NCI-H1436 (cell line): ENCODE data around the gene C20orf96.
"Not testable (repeated sequence)": the region's sequence is repeated elsewhere in the genome, so short reads cannot be mapped to it uniquely, and the experiment has no call there.

Experiments used
- DNase-seq: peaks from one replicate; lab custom pipeline; 2025; lab: John Stamatoyannopoulos, UW

Gene C20orf96, protein sequence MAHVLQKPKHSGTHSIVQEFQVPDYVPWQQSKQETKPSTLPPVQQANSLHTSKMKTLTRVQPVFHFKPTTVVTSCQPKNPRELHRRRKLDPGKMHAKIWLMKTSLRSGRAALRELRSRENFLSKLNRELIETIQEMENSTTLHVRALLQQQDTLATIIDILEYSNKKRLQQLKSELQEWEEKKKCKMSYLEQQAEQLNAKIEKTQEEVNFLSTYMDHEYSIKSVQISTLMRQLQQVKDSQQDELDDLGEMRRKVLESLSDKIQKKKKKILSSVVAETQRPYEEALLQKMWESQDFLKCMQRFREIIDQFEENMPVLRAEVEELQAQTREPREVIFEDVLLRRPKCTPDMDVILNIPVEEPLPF

DNA sequence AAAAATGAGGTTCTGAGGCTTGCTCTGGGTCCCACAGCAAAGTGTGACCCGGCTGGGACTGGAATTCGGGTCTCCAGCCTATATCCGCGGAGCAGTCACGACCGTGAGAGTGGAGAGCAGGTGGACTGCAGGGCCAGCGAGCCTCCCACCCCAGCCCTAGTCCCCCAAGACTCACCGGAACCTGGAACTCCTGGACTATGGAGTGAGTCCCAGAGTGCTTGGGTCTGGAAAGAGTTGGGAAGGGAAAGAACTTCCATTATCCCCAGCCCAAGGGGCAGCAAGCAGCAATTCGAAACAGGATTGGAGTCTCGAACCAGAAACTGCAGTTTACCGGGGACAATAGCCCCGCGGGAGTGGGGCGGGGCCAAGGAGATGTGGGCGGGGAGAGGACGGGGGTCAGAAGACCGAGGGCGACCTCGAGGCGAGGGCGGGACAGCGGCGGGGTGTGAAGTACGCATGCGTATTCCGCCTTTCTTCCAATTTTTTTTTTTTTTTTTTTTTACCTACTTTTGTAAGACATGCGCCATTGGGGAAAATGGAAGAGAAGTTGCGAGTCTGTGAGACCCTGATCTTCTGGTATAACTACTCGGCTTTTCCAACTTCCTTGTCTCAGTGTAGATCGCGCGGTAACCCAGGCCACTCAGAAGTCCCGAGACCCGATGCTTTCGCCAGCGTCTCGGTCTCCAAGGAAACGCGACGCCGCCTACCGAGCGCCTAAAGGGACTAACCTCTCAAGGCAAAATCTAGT is at the start of gene C20orf96:
TSS of gene C20orf96 (minus strand) at position 667 of the 748 bp plus-strand sequence. CDS start at position 527, 140 bp downstream.
- DNase-seq, result peak; percentile 85

DNA sequence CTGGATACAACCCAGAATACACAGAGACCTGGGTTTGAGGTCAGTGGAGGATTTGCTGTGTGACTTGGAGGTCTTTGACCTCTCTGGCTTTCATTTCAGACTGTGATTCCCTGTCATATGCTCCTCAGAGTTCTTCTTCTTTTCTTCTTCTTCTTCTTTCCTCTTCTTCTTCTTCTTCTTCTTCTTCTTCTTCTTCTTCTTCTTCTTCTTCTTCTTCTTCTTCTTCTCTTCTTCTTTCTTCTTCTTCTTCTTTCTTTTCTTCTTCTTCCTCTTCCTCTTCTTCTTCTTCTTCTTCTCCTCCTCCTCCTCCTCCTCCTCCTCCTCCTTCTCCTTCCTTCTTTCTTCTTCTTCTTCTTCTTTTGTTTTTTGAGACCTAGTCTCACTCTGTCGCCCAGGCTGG is 45.5 kb upstream of the C20orf96 start:
- DNase-seq, result not testable (repeated sequence)

DNA sequence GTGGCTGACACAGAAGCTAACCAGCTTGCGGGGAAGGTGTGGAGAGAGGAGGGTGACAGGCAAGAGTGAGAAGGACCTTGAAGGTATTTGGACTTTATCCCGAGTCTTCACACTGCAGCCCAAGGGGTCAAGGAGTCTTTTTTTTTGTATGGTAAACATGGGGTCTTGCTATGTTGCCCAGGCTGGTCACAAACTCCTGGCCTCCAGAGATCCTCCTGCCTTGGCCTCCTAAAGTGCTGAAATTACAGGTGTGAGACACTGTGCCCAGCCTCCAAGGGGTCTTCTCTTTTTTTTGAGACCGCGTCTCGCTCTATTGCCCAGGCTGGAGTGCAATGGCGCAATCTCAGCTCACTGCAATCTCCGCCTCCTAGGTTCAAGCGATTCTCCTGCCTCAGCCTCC is 44.0 kb upstream of the C20orf96 start:
- DNase-seq, result no peak

DNA sequence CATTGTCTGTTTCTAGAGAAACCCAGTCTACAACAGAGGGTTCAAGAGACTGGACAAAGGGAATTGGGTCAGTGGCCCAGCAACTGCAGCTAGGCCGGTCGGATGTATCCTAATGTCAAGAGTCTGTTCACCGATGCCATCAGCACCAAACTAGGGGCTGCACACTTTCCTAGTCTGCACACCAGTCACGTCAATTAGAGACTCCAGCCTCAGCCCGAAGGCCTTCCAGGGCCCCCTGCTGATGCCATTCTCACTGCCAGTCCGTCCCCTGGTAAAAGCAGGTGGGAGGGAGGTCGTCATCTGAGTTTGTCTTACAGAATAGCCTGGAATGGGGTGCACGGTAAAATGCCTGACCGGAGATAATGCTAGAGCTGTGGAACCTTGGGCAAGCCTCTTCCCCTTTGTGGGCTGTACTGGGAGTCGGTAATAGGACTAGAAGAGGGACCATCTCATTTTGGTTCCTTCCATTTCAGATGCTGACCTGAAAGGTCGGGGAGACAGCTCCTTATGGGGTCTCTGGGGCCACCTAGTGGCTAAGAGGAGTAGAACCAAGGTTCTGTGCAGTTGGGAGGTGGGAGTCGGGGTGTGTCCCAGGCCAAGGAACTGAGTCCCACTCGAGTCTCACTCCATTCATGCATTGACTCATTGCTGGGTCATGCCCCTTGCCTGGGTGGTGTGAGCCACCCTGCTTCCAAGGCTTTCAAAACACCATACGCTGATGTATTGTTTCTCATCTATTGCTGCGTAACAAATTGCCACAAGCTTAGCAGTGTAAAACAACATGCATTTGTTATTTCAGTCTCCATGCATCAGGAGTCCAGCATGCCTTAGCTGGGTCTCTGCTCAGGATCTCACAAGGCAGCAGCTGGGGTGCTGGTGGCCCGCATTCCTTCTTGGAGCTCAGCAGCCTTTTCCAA is 39.9 kb upstream of the C20orf96 start:
- DNase-seq, result peak; percentile 51

DNA sequence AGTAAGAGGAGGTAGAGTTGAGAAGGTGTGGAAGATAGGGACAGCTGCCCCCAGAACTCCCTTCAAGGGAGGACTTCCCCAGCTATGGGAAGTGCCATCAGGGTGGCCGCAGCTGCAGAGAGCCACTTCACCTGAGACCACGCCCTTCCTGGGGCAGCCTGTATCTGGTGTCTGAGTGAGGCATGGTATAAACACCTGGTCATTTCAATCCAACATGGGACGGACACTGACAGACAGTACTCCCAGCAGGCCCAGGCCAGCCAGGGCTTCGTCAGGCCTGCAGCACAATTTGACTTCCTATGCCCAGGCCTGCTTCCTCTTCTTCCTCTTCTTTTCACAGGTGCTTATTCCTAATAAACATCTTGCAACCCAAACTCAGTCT is 39.3 kb upstream of the C20orf96 start:
- DNase-seq, result no peak

DNA sequence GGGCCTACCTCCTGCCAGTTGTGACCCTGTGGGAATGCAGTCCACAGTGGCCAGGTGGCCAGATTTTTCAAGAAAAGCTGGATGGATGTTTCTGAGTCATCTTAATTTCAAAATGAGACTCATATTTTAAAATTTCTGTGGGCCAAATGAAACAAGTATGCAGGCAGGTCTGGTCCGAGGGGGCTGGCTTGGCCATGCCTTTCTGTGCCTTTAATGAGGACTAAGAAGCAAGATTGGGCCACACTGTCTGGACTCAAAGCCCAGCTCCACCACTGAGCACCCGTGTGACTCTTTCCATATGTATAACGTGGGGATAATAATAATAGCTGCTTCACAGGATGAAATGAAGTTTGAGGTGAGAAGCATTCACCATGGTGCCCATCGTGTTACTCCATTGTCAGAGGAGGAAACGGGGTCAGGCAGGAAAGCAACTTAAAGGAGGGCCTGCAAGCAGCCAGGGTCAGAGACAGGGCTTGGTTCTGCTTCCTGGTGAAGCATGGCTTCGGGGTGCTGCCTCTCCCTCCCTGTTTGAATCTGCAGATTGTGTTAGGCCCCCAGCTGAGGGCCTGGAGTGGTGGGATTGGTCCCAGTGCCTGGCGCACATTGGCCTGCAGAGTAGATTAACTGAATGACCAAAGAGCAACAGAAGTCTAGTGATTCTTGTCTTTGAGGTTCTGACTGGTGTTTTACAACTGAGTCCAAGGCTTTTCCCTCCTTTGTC is 38.6 kb upstream of the C20orf96 start:
- DNase-seq, result no peak

DNA sequence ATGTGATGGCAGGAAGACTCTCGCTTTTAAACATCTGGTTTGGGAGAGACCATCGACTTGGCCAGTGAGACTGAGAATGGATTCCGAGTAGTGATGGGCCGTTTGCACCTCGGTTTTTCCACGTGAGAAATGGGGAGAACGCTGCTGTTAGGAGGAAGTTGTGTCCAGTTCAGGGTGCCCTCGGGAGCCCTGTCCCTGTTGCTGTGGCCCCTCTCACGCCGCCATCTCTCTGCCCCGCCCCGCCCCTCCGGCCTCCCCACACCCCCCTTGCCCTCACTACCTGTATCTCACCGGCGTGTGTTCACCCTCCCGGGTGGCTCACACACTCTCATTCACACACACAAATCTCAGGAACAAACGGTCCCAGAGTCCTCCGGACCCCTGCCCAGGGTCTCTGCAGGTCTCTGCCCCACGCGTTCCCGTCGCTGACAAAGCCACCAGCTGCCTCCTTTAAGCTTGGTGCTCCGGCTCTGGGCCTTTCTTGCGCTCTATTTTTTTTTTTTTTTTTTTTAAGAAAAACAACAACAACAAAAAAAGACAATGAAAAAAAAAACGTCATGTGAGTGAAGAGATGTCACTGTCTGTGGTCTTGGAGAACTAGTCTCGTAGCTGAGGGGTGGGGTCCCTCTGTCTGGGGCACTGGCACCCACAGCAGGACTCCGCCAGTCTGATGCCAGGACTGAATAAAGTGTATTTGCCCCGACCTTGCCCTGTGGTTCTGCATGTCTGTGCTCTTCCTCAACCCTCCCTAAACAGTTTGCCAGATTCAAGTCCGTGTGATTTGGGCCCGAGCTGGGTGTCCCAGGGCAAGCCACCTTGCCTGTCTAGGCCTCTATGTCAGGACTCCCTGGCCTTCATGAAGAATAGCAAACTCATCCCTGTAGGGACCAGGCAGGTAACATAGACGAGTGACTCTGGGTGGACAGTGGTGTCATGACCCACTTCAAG is 37.8 kb upstream of the C20orf96 start:
- no peak for DNase-seq

DNA sequence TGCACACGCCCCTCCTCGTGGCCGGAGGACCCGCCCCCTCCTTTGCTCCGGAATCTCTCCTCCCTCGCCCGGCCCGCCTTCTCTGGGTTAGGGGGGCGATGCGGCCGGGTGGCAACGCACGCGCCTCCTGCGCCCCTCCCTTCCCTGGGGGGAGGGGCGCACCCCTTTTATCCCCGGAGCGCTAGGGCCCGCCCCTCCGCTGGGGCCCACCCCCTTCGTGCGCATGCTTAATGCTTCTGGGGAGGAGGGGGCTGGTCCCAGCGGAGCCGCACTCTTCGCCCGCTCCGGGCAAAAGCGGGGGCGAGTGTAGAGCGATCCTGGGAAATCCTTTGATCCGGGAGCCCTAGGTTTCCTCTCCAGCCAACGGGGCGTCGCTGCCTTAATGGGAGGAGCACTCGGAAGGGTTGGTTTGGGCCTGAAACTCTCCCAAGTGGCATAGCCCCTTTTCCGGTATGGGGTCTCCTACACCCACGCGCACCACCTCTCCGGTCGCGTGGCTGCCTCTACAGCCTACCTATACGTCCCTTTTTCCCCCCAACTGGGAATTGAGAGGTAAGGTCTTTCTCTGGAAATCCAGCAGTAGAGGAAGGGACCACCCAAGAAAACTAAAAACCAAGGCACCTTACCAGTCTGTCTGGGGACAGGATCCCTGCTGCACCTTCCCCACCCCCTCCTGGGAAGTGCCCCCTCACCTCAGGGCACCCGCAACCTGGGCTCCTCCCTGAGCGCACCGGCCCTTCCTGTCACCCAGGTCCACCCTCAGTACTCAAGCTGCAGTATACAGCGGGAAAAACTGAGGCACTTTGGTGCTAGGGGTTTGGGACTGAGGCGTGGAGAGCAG is 36.9 kb upstream of the C20orf96 start:
- DNase-seq, result peak; percentile 93

DNA sequence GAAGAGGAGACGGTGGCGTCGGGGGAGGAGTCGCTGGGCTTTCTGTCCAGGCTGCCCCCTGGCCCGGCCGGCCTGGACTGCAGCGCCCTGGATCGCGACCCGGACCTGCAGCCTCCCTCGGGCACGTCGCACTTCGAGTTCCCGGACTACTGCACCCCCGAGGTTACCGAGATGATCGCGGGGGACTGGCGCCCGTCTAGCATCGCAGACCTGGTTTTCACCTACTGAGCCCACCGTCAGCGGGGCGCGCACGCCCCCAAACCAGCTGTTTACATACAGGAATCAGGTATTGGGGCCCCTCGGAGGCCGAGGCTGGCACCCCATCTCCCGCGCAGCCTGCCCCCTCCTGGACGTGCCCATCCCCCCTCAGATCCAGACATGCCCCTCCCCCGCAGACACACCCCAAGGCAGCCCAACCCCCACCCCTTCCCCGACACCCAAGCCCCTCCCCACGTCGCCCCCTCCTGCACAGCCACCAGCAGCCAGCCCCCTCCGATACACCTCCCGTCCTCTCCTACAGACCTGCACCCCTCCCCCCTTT is 36.2 kb upstream of the C20orf96 start:
- no peak for DNase-seq

DNA sequence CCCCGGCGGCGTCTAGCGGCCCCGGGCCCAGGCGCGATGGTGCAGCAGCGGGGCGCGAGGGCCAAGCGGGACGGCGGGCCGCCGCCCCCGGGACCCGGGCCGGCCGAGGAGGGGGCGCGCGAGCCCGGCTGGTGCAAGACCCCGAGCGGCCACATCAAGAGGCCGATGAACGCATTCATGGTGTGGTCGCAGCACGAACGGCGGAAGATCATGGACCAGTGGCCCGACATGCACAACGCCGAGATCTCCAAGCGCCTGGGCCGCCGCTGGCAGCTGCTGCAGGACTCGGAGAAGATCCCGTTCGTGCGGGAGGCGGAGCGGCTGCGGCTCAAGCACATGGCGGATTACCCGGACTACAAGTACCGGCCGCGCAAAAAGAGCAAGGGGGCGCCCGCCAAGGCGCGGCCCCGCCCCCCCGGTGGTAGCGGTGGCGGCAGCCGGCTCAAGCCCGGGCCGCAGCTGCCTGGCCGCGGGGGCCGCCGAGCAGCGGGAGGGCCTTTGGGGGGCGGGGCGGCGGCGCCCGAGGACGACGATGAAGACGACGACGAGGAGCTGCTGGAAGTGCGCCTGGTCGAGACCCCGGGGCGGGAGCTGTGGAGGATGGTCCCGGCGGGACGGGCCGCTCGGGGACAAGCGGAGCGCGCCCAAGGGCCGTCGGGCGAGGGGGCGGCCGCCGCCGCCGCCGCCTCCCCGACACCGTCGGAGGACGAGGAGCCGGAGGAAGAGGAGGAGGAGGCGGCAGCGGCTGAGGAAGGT is 35.5 kb upstream of the C20orf96 start:
- DNase-seq, result no peak

DNA sequence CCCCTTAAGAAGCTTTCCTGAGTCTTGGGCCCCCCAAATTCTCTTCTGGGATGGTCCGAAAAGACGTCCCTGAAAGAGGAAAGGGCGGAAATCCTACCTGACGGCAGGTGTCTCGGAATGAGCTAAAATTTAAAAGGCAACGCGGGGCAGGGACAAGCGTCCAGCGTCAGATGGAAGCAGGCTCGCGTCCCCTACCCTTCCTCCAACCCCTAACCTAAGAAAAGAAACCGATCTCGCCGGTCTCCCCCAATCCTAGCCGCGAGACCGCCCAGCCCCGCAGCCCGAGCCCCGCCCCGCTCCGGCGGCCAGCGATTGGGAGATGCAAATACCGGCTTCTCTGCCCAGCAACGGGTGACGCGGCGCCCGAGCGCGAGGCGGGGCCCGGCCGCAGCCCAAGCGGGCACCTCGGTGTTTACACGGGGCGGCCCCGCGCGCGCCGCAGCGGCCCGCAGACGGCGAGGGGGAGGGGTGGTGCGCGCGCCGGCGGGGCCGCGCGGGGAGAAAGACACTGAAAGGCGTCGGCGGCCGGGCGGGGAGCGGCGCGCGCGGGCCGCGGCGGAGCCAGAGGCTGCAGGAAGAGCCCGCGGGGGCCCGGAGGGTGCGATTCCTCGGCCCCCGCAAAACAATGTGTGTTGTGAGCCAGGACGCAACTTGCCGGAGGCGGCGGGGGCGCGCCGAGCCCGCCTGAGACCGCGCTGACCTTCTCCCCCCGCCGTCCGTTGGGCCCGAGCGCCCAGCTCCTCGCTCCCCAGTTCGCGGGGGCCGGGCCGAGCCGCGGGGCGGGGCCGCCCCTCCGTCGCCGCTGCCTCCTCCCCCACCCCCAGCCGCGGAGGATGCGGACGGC is 34.7 kb upstream of the C20orf96 start, which contains the start of gene SOX12:
TSS of gene SOX12 (plus strand) at position 508 of the 844 bp plus-strand sequence. CDS start 373 bp downstream, outside the sequence.
- peak; percentile 93 for DNase-seq

DNA sequence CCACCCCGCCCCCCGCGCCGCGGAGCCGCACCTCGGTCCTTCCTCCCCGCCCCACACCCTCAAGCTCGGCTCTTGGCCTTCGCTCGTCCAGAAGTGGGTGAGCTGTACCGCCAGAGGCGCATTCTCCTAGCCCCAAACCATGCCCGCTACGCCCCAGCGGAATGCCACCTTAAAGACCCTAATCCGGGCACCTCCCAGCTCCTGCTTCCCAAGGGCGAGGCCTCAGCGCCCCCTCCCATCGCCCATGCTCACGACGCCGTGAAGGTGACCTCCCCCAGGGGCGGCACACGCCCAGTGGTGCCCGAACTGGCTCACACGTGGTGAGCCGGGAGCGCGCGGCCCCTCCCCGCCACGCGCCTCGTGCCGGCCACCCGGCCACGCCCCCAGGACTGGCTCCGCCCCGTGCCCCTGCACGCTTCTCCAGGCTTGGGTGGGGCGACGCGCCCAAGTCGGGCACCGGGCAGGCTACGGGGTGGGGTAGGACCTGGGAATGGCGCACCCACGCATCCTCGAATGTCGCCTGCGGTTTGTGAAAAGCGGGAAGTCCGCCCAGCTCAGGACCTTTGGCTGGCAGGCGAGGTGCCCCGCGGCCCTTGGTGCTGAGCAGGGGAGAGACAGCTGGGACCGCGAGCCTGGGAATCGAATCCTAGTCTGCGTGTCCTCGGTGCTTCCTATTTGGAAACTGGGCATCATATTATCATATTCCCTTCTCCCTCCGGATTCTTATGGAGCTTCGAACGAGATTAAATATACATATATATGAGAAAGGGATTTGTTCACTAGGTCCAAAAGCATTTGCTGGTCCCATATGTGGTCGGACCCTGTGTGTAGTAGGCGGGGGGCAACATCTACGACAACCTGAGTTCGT is 33.9 kb upstream of the C20orf96 start:
- DNase-seq, result peak; percentile 82

DNA sequence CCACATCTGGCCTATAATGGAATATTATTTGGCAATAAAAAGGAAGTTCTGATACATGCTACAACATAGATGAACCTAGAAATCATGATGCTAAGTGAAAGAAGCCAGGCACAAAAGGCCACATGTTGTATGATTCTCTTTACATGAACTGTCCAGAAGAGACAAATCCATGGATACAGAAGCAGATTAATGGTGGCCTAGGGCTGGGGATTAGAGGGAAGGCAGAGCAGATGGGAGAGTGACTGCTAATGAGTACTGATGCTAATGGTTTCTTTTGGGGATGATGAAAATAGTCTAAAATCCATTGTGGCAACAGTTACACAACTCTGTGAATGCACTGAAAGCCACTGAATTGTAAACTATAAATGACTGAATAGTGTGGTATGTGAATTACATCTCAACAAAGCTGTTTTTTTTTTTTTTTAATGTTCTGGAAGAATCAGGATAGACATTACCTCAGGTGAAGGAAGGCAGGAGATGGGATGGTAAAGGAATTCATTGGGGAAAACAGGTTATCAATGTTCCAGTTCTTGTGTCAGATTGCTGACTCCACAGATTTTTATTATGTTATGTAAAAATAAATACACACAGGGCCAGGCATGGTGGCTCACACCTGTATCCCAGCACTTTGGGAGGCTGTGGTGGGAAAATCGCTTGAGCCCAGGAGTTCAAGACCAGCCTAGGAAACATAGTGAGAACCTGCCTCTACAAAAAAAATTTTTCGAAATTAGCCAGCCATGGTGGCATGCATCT is 25.9 kb upstream of the C20orf96 start:
- DNase-seq, result no peak

DNA sequence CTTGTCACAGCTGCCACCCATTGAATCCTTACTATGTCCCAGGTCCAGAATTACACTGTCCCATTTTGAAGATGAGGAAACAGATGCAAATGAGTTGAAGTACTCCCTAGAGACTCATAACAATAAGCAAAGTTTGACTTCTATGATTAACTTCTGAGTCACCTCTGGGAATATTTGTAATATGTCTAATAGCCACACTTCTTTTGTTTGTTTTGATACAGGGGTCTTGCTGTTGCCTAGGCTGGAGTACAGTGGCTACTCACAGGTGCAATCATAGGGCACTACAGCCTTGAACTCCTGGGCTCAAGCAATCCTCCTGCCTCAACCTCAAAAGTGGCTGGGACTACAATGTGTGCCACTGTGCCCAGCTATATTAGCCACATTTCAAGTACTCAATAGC is 23.4 kb upstream of the C20orf96 start:
- no peak for DNase-seq

DNA sequence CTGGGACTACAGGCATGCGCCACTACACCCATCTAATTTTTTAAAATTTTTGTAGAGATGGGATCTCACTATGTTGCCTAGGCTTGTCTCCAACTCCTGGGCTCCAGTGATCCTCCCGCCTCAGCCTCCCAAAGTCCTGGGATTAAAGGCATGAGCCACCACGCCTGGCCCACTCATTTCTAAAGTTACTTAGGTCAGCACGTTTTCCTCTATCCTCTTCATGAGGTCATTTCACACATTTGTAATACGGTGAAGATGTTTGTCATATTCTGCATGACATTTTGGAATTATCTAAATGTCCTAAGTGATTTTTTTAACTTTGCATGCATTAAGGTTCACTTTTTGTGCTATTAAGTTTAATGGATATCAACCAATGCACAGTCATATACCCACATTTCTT is 22.9 kb upstream of the C20orf96 start:
- no peak for DNase-seq

DNA sequence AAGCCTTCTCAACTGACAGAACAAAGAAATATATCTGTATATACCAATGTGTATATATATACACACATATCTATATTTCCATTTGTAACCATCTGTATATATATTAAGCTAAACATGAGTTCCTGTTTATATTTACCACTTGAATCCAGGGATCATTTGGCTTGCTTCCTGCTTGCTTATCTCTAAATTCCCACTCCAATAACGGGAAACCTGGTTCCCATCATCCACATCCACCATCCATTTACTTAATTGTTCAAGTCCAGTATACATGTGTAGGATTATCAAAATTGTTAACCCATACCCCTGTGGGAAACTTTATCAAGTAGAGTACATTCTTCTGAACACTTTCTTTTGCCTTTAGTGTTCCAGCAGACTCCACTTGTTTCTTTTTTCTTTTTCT is 22.3 kb upstream of the C20orf96 start:
- no peak for DNase-seq
